ENCODE results near the gene MAST2.

MAST2 gene

GRCh38 chr1:46062651-46063319, 259.4 kb downstream of the MAST2 start:
- DNase-seq (ENCODE audit: low spot score): peak; percentile 47

- no peak for DNase-seq (ENCODE audit: low spot score)
Observed at GRCh38 chr1:46064708-46065107, 261.3 kb downstream of the MAST2 start.

GRCh38 chr1:46065405-46065804, 262.0 kb downstream of the MAST2 start:
- peak; percentile 44 for DNase-seq (ENCODE audit: low spot score)

GRCh38 chr1:46067652-46068051, 264.2 kb downstream of the MAST2 start:
- no peak for DNase-seq (ENCODE audit: low spot score)

GRCh38 chr1:46068525-46068924, 265.1 kb downstream of the MAST2 start:
- DNase-seq (ENCODE audit: low spot score): no peak

- no peak for DNase-seq (ENCODE audit: low spot score)
Observed at GRCh38 chr1:46070164-46070814, 266.9 kb downstream of the MAST2 start.

GRCh38 chr1:46072975-46073374, 269.6 kb downstream of the MAST2 start:
- DNase-seq (ENCODE audit: low spot score): no peak

- DNase-seq (ENCODE audit: low spot score): no peak
Observed at GRCh38 chr1:46076343-46076742, 272.9 kb downstream of the MAST2 start.

GRCh38 chr1:46077644-46078043, 274.2 kb downstream of the MAST2 start:
- DNase-seq (ENCODE audit: low spot score): no peak

- no peak for DNase-seq (ENCODE audit: low spot score)
Observed at GRCh38 chr1:46080257-46080656, 276.8 kb downstream of the MAST2 start.

GRCh38 chr1:46081206-46081605, 277.8 kb downstream of the MAST2 start:
- DNase-seq (ENCODE audit: low spot score): no peak

- DNase-seq (ENCODE audit: low spot score): no peak
Observed at GRCh38 chr1:46081619-46082018, 278.2 kb downstream of the MAST2 start.

GRCh38 chr1:46083579-46083978, 280.2 kb downstream of the MAST2 start:
- no peak for DNase-seq (ENCODE audit: low spot score)

- no peak for DNase-seq (ENCODE audit: low spot score)
Observed at GRCh38 chr1:46084553-46085451, 281.4 kb downstream of the MAST2 start.

Data from CD4-positive, alpha-beta T cell treated with Interleukin-15 for 4 hours (primary cell).